Measurements from ENCODE around the gene POLE3. TPM values are rescaled to one million over a fixed set of nuclear protein-coding genes. Genes with fewer than 3 reads are reported as not detected.
A peak's percentile ranks its signal among the peaks of the same experiment; 100 is the strongest.

POLE3 gene
- total and polyA plus RNA-seq, 4 donors = 23.1 to 35.2 (median 25.7) TPM

- 63 to 75% methylated on average over 3 of the region's 3 CpGs for WGBS, 2 donors
- Histone ChIP-seq H3K4me3 (ENCODE audit: low read length in 2 of 2) (no peak overlapping the region), H3K27ac (ENCODE audit: low read depth in 1 of 2, low read length in 2 of 2) (no peak overlapping the region), H3K9me3 (ENCODE audit: control insufficient read depth, low read length) (no peaks in the 10 kb centered on the region), H3K36me3 (ENCODE audit: control insufficient read depth in 1 of 2, insufficient read depth in 2 of 2, low read length in 1 of 2) (no peaks in the 10 kb centered on the region), H3K4me1 (ENCODE audit: control insufficient read depth in 1 of 2, insufficient read depth in 2 of 2, low read length in 2 of 2) (no peaks in the 10 kb centered on the region), H3K27me3 (ENCODE audit: control insufficient read depth in 1 of 2, insufficient read depth in 2 of 2, low read length in 1 of 2) (no peaks in the 10 kb centered on the region)
- no peak for DNase-seq
- no peak for ATAC-seq (ENCODE audit: low FRiP score)
- intact Hi-C loops (cut with DNase I) = no loop called here
These were observed 13.3 kb downstream of the POLE3 start for GRCh38 chr9:113397203-113397631.

GRCh38 chr9:113395000-113395861 is 15.2 kb downstream of the POLE3 start:
- intact Hi-C loops (cut with DNase I) = no loop called here
- H3K4me3 ChIP-seq (ENCODE audit: low read length in 2 of 2) = no peak overlapping the region

GRCh38 chr9:113393281-113393680 is 17.2 kb downstream of the POLE3 start:
- ATAC-seq (ENCODE audit: low FRiP score) = no peak
- peak in 1 of 2 donors; percentile 51 for DNase-seq
- Histone ChIP-seq H3K27ac (ENCODE audit: low read depth in 1 of 2, low read length in 2 of 2) (no peak overlapping the region), H3K9me3 (ENCODE audit: control insufficient read depth, low read length) (no peaks in the 10 kb centered on the region), H3K27me3 (ENCODE audit: control insufficient read depth in 1 of 2, insufficient read depth in 2 of 2, low read length in 1 of 2) (no peaks in the 10 kb centered on the region), H3K4me3 (ENCODE audit: low read length in 2 of 2) (no peak overlapping the region), H3K36me3 (ENCODE audit: control insufficient read depth in 1 of 2, insufficient read depth in 2 of 2, low read length in 1 of 2) (peaks cover 0 to 2% of the 10 kb centered on the region in 2 donors), H3K4me1 (ENCODE audit: control insufficient read depth in 1 of 2, insufficient read depth in 2 of 2, low read length in 2 of 2) (no peaks in the 10 kb centered on the region)
- intact Hi-C loops (cut with DNase I) = no loop called here
- WGBS, 2 donors = 92% methylated on average over 7 of the region's 7 CpGs

More at GRCh38 chr9:113395000-113395861, 15.2 kb downstream of the POLE3 start:
- no peaks in the 10 kb centered on the region for H3K4me1 ChIP-seq (ENCODE audit: control insufficient read depth in 1 of 2, insufficient read depth in 2 of 2, low read length in 2 of 2)
- no peak for ATAC-seq (ENCODE audit: low FRiP score)
- H3K9me3 ChIP-seq (ENCODE audit: control insufficient read depth, low read length) = no peaks in the 10 kb centered on the region
- H3K27ac ChIP-seq (ENCODE audit: low read depth in 1 of 2, low read length in 2 of 2) = no peak overlapping the region
- H3K27me3 ChIP-seq (ENCODE audit: control insufficient read depth in 1 of 2, insufficient read depth in 2 of 2, low read length in 1 of 2) = no peaks in the 10 kb centered on the region
- no peak for DNase-seq
- WGBS, 2 donors = 96 to 97% methylated on average over 9 of the region's 9 CpGs
- no peaks in the 10 kb centered on the region for H3K36me3 ChIP-seq (ENCODE audit: control insufficient read depth in 1 of 2, insufficient read depth in 2 of 2, low read length in 1 of 2)

- 96 to 97% methylated on average over 7 of the region's 7 CpGs for WGBS, 2 donors
- Histone ChIP-seq H3K27ac (ENCODE audit: low read depth in 1 of 2, low read length in 2 of 2) (no peak overlapping the region), H3K4me1 (ENCODE audit: control insufficient read depth in 1 of 2, insufficient read depth in 2 of 2, low read length in 2 of 2) (no peaks in the 10 kb centered on the region), H3K36me3 (ENCODE audit: control insufficient read depth in 1 of 2, insufficient read depth in 2 of 2, low read length in 1 of 2) (peaks cover 0 to 2% of the 10 kb centered on the region in 2 donors), H3K4me3 (ENCODE audit: low read length in 2 of 2) (no peak overlapping the region), H3K27me3 (ENCODE audit: control insufficient read depth in 1 of 2, insufficient read depth in 2 of 2, low read length in 1 of 2) (no peaks in the 10 kb centered on the region), H3K9me3 (ENCODE audit: control insufficient read depth, low read length) (no peaks in the 10 kb centered on the region)
- ATAC-seq (ENCODE audit: low FRiP score) = no peak
- no peak for DNase-seq
- intact Hi-C loops (cut with DNase I) = no loop called here
These were observed 18.6 kb downstream of the POLE3 start for GRCh38 chr9:113391917-113392316.

GRCh38 chr9:113390192-113390960 is 20.1 kb downstream of the POLE3 start:
- Histone ChIP-seq H3K4me1 (ENCODE audit: control insufficient read depth in 1 of 2, insufficient read depth in 2 of 2, low read length in 2 of 2) (no peaks in the 10 kb centered on the region), H3K9me3 (ENCODE audit: control insufficient read depth, low read length) (no peaks in the 10 kb centered on the region), H3K4me3 (ENCODE audit: low read length in 2 of 2) (no peak overlapping the region), H3K27ac (ENCODE audit: low read depth in 1 of 2, low read length in 2 of 2) (no peak overlapping the region), H3K36me3 (ENCODE audit: control insufficient read depth in 1 of 2, insufficient read depth in 2 of 2, low read length in 1 of 2) (peaks cover 0 to 2% of the 10 kb centered on the region in 2 donors), H3K27me3 (ENCODE audit: control insufficient read depth in 1 of 2, insufficient read depth in 2 of 2, low read length in 1 of 2) (no peaks in the 10 kb centered on the region)
- 95% methylated on average over 17 of the region's 17 CpGs for WGBS, 2 donors
- ATAC-seq (ENCODE audit: low FRiP score) (no peak), DNase-seq (no peak)
- intact Hi-C loops (cut with DNase I) = no loop called here

- 92 to 94% methylated on average over 11 of the region's 11 CpGs for WGBS, 2 donors
- ATAC-seq (ENCODE audit: low FRiP score) (no peak), DNase-seq (no peak)
- H3K36me3 ChIP-seq (ENCODE audit: control insufficient read depth in 1 of 2, insufficient read depth in 2 of 2, low read length in 1 of 2) = peaks cover 0 to 2% of the 10 kb centered on the region in 2 donors
- no peaks in the 10 kb centered on the region for H3K4me1 ChIP-seq (ENCODE audit: control insufficient read depth in 1 of 2, insufficient read depth in 2 of 2, low read length in 2 of 2)
- no peaks in the 10 kb centered on the region for H3K9me3 ChIP-seq (ENCODE audit: control insufficient read depth, low read length)
- H3K4me3 ChIP-seq (ENCODE audit: low read length in 2 of 2) = no peak overlapping the region
- intact Hi-C loops (cut with DNase I) = no loop called here
- no peaks in the 10 kb centered on the region for H3K27me3 ChIP-seq (ENCODE audit: control insufficient read depth in 1 of 2, insufficient read depth in 2 of 2, low read length in 1 of 2)
- no peak overlapping the region for H3K27ac ChIP-seq (ENCODE audit: low read depth in 1 of 2, low read length in 2 of 2)
These were observed 21.0 kb downstream of the POLE3 start for GRCh38 chr9:113389451-113389850.

- intact Hi-C loops (cut with DNase I) = no loop called here
- DNase-seq (no peak), ATAC-seq (ENCODE audit: low FRiP score) (no peak)
- no peaks in the 10 kb centered on the region for H3K9me3 ChIP-seq (ENCODE audit: control insufficient read depth, low read length)
- no peak overlapping the region for H3K4me3 ChIP-seq (ENCODE audit: low read length in 2 of 2)
- H3K4me1 ChIP-seq (ENCODE audit: control insufficient read depth in 1 of 2, insufficient read depth in 2 of 2, low read length in 2 of 2) = no peaks in the 10 kb centered on the region
- H3K36me3 ChIP-seq (ENCODE audit: control insufficient read depth in 1 of 2, insufficient read depth in 2 of 2, low read length in 1 of 2) = peaks cover 0 to 2% of the 10 kb centered on the region in 2 donors
- H3K27me3 ChIP-seq (ENCODE audit: control insufficient read depth in 1 of 2, insufficient read depth in 2 of 2, low read length in 1 of 2) = no peaks in the 10 kb centered on the region
- H3K27ac ChIP-seq (ENCODE audit: low read depth in 1 of 2, low read length in 2 of 2) = no peak overlapping the region
- WGBS, 2 donors = 90 to 93% methylated on average over 13 of the region's 13 CpGs
These were observed 21.6 kb downstream of the POLE3 start for GRCh38 chr9:113388833-113389232.

- Histone ChIP-seq H3K4me3 (ENCODE audit: low read length in 2 of 2) (no peak overlapping the region), H3K27ac (ENCODE audit: low read depth in 1 of 2, low read length in 2 of 2) (no peak overlapping the region), H3K36me3 (ENCODE audit: control insufficient read depth in 1 of 2, insufficient read depth in 2 of 2, low read length in 1 of 2) (peaks cover 0 to 2% of the 10 kb centered on the region in 2 donors), H3K9me3 (ENCODE audit: control insufficient read depth, low read length) (no peaks in the 10 kb centered on the region), H3K27me3 (ENCODE audit: control insufficient read depth in 1 of 2, insufficient read depth in 2 of 2, low read length in 1 of 2) (no peaks in the 10 kb centered on the region), H3K4me1 (ENCODE audit: control insufficient read depth in 1 of 2, insufficient read depth in 2 of 2, low read length in 2 of 2) (no peaks in the 10 kb centered on the region)
- DNase-seq (no peak), ATAC-seq (ENCODE audit: low FRiP score) (no peak)
- 83 to 85% methylated on average over 9 of the region's 9 CpGs for WGBS, 2 donors
- intact Hi-C loops (cut with DNase I) = no loop called here
These were observed 22.8 kb downstream of the POLE3 start for GRCh38 chr9:113387560-113388230.

All from aorta (tissue), 5 donors.